Hypothalamus (tissue), 51 donors: ENCODE data around the gene NR2C2.
"Not testable (repeated sequence)": the region's sequence is repeated elsewhere in the genome, so short reads cannot be mapped to it uniquely, and the experiment has no call there.

Experiments
- DNase-seq, 51 donors: peaks; one replicate each; lab custom pipeline; 2025; lab: John Stamatoyannopoulos, UW

Gene NR2C2

GRCh38 chr3:14957153-14957552 lies 9.8 kb downstream of the NR2C2 start:
- no peak for DNase-seq

GRCh38 chr3:14957925-14958324 lies 10.5 kb downstream of the NR2C2 start:
- DNase-seq = no peak

GRCh38 chr3:14959359-14959943 lies 12.1 kb downstream of the NR2C2 start:
- no peak for DNase-seq

GRCh38 chr3:14962762-14963161 lies 15.4 kb downstream of the NR2C2 start:
- DNase-seq = no peak

- DNase-seq = no peak
These were observed 19.9 kb downstream of the NR2C2 start for GRCh38 chr3:14967285-14967684.

GRCh38 chr3:14969671-14970070 lies 22.3 kb downstream of the NR2C2 start:
- DNase-seq = no peak

- DNase-seq = no peak
These were observed 28.9 kb downstream of the NR2C2 start for GRCh38 chr3:14976317-14976716.

- no peak for DNase-seq
These were observed 33.3 kb downstream of the NR2C2 start for GRCh38 chr3:14980689-14981088.

- no peak for DNase-seq
These were observed 37.3 kb downstream of the NR2C2 start for GRCh38 chr3:14984581-14985113.

- no peak for DNase-seq
These were observed 41.6 kb downstream of the NR2C2 start for GRCh38 chr3:14988988-14989394.

- peak in 1 of 51 donors; percentile 10 for DNase-seq
These were observed 42.8 kb downstream of the NR2C2 start for GRCh38 chr3:14989943-14990779.

GRCh38 chr3:14990780-14991148 lies 43.4 kb downstream of the NR2C2 start:
- DNase-seq = no peak

- no peak for DNase-seq
These were observed 43.9 kb downstream of the NR2C2 start for GRCh38 chr3:14991151-14991742.

GRCh38 chr3:14991818-14992612 lies 44.6 kb downstream of the NR2C2 start:
- DNase-seq = no peak

GRCh38 chr3:14997941-14998340 lies 50.6 kb downstream of the NR2C2 start:
- DNase-seq = no peak

GRCh38 chr3:14999182-14999581 lies 51.8 kb downstream of the NR2C2 start:
- DNase-seq = not testable (repeated sequence)

GRCh38 chr3:15007681-15008141 lies 60.3 kb downstream of the NR2C2 start:
- no peak for DNase-seq

- DNase-seq = no peak
These were observed 61.8 kb downstream of the NR2C2 start for GRCh38 chr3:15009167-15009566.

GRCh38 chr3:15010664-15011063 lies 63.3 kb downstream of the NR2C2 start:
- DNase-seq = no peak

- no peak for DNase-seq
These were observed 63.8 kb downstream of the NR2C2 start for GRCh38 chr3:15011174-15011573.
